Liver (tissue), 9 donors: ENCODE data around the gene DDR1. TPM values are rescaled to one million over a fixed set of nuclear protein-coding genes. Genes with fewer than 3 reads are reported as not detected.

Source experiments
- DNase-seq: peaks from one replicate; pipeline ENCODE4 v3.0.0-alpha.2; 2017; ENCODE audit warnings: low spot score
- H3K27ac ChIP-seq, 2 donors: one replicate each; pipeline ENCODE4 v1.7.0; 2013; ENCODE audit warnings: inconsistent platforms in 2 of 2, low read length in 2 of 2, control low read depth in 1 of 2, low read depth in 1 of 2, mild to moderate bottlenecking in 1 of 2
- H3K27me3 ChIP-seq, 4 donors: one replicate each; pipeline versions ENCODE4 v1.6.1 to v1.7.0; 2013; ENCODE audit warnings: low read length in 3 of 4, inconsistent platforms in 1 of 4, mild to moderate bottlenecking in 1 of 4, moderate library complexity in 1 of 4; ENCODE audit not compliant: control insufficient read depth in 4 of 4, insufficient read depth in 4 of 4
- H3K36me3 ChIP-seq, 4 donors: one replicate each; pipeline versions ENCODE4 v1.6.1 to v1.7.0; 2013; ENCODE audit warnings: low read length in 3 of 4, mild to moderate bottlenecking in 3 of 4, low read depth in 1 of 4, moderate library complexity in 1 of 4; ENCODE audit not compliant: control insufficient read depth in 4 of 4, insufficient read depth in 3 of 4
- H3K4me1 ChIP-seq, 4 donors: one replicate each; pipeline versions ENCODE4 v1.6.1 to v1.7.0; 2013; ENCODE audit warnings: low read length in 3 of 4, mild to moderate bottlenecking in 3 of 4, moderate library complexity in 1 of 4; ENCODE audit not compliant: control insufficient read depth in 4 of 4, insufficient read depth in 4 of 4
- H3K4me3 ChIP-seq, 3 donors: one replicate each; pipeline versions ENCODE4 v1.6.1 to v1.7.0; 2013; ENCODE audit warnings: low read length in 3 of 3, control low read depth in 1 of 3, low read depth in 1 of 3, mild to moderate bottlenecking in 1 of 3
- H3K9ac ChIP-seq, 2 donors: one replicate each; pipeline ENCODE4 v1.7.0; 2013; ENCODE audit warnings: low read length in 2 of 2, mild to moderate bottlenecking in 2 of 2, moderate library complexity in 2 of 2, control low read depth in 1 of 2, low read depth in 1 of 2
- H3K9me3 ChIP-seq, 4 donors: one replicate each; pipeline versions ENCODE4 v1.6.1 to v1.7.0; 2013; ENCODE audit warnings: low read length in 3 of 4; ENCODE audit not compliant: control insufficient read depth in 4 of 4
- EGR1 ChIP-seq, 2 donors: IDR thresholded peaks; 2 replicates each; pipeline ENCODE4 v1.6.1; 2016 to 2018; ENCODE audit warnings: antibody characterized with exemption in 2 of 2, low read depth in 2 of 2
- FOXA1 ChIP-seq: IDR thresholded peaks from 2 replicates; pipeline ENCODE4 v1.6.1; 2016; ENCODE audit warnings: antibody characterized with exemption
- FOXA2 ChIP-seq: IDR thresholded peaks from 2 replicates; pipeline ENCODE4 v1.6.1; 2016; ENCODE audit warnings: antibody characterized with exemption
- GABPA ChIP-seq, 2 donors: IDR thresholded peaks in 1 of 2; conservative IDR thresholded peaks in 1 of 2; 2 replicates each; pipeline ENCODE4 v1.6.1; 2016; ENCODE audit warnings: antibody characterized with exemption in 2 of 2, mild to moderate bottlenecking in 1 of 2, moderate library complexity in 1 of 2
- HNF4G ChIP-seq: IDR thresholded peaks from 2 replicates; pipeline ENCODE4 v1.6.1; 2016; ENCODE audit warnings: antibody characterized with exemption
- JUND ChIP-seq, 2 donors: IDR thresholded peaks; 2 replicates each; pipeline ENCODE4 v1.6.1; 2016; ENCODE audit warnings: antibody characterized with exemption in 2 of 2
- NR2F2 ChIP-seq: IDR thresholded peaks from 2 replicates; pipeline ENCODE4 v1.6.1; 2016; ENCODE audit warnings: antibody characterized with exemption
- RXRA ChIP-seq, 2 donors: IDR thresholded peaks; 2 replicates each; pipeline ENCODE4 v1.6.1; 2017 to 2018; ENCODE audit warnings: antibody characterized with exemption in 2 of 2, mild to moderate bottlenecking in 1 of 2
- SP1 ChIP-seq: IDR thresholded peaks from 2 replicates; pipeline ENCODE4 v1.6.1; 2018; ENCODE audit warnings: antibody characterized with exemption, mild to moderate bottlenecking
- TAF1 ChIP-seq: conservative IDR thresholded peaks from 2 replicates; pipeline ENCODE4 v1.6.1; 2016; ENCODE audit warnings: antibody characterized with exemption, mild to moderate bottlenecking
- YY1 ChIP-seq: IDR thresholded peaks from 2 replicates; pipeline ENCODE4 v1.6.1; 2016; ENCODE audit warnings: antibody characterized with exemption, mild to moderate bottlenecking
- WGBS: extraction: QIAGEN DNeasy Blood & Tissue Kit; methylation state at CpG from one replicate; pipeline ENCODE4 v1.1.7; 2013; 5-methylcytosine and 5-hydroxymethylcytosine counted together
- polyA plus RNA-seq, 2 donors: library from polyadenylated mRNA; stranded (reverse) in 1 of 2; unstranded in 1 of 2; fragments of 200-250 nt in 1 of 2; fragments of >200 nt in 1 of 2; fragmentation: Nextera tagmentation in 1 of 2; extraction: Ambion mirVana in 1 of 2; gene quantifications; one replicate each; pipeline versions ENCODE4 v1.2.1 to v1.2.3, GENCODE V29; 2013 to 2015
- total RNA-seq, 2 donors: library from RNA; depleted of rRNA; stranded (reverse); fragments of >200 nt; gene quantifications; one replicate each; pipeline ENCODE4 v1.2.3, GENCODE V29; 2014
- TF ChIP-seq, protein P1 (sequence below): fragments of 150-350 bp; IDR thresholded peaks from 2 replicates; pipeline ENCODE4 v1.5.1; 2017; ENCODE audit warnings: improper control_type of control experiment, low read depth, low read length; ENCODE audit not compliant: missing input control
- TF ChIP-seq, protein P2 (sequence below): IDR thresholded peaks from 2 replicates; pipeline ENCODE4 v1.6.1; 2016; ENCODE audit warnings: antibody characterized with exemption, mild to moderate bottlenecking
- TF ChIP-seq, protein P3 (sequence below): IDR thresholded peaks from 2 replicates; pipeline ENCODE4 v1.6.1; 2016; ENCODE audit warnings: antibody characterized with exemption
- donor health status: healthy.
- donor health status: healthy.
- donor health status: healthy.
- donor health status: healthy.
- donor health status: healthy.

The DDR1 gene
- total and polyA plus RNA-seq, 4 donors: 1.2 to 5.3 (median 4.4) TPM

DNA sequence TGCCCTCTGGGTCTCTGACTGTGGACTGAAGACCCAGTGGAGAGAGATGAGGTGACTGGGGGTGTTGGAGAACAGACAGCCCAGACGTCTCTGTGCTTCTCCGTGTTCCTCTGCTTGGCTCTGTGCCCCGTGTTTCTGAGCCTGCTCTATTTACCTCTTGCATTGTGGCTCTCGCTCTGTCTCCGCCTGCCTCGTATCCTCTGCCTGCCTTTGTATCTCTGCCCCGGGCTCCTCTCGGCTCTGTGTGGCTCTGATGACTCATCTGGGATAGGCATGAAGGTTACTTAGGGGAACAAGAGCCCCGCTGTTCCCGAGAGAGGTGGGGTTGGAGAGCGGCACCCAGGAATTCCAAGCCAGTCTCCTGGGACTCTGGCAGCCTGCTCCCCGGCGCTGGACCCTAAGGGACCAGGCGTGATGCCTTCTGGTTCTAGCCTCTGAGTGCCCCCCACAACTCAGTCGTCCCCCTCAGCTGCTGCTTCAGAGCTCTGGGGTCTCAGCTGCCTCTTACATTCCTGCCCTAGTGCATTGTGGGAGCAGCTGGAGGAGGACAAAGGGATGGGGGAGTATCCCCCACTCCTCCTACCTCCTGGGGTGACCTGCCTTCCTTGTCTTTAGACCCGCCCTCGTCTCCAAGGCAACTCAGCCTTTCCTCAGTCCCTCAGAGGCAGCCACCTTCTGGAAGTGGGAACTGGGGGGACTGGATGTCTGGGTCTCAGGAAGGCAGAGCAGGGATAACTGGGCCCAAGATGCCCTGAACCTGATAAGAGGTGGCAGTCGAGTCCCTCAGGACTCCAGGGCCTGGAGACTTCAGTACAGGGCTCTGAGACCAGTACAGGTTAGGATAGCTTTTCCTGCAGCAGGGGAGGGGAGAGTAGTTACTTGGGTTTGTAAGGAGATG lies 1.9 kb downstream of the DDR1 start:
- no peak for DNase-seq
- H3K4me1 ChIP-seq: peaks cover 5 to 17% (median 11%) of the 10 kb centered on the region in 4 donors
- H3K36me3 ChIP-seq: no peaks in the 10 kb centered on the region
- WGBS: 39% methylated on average over 18 of the region's 18 CpGs
- TF ChIP-seq, protein P1, sequence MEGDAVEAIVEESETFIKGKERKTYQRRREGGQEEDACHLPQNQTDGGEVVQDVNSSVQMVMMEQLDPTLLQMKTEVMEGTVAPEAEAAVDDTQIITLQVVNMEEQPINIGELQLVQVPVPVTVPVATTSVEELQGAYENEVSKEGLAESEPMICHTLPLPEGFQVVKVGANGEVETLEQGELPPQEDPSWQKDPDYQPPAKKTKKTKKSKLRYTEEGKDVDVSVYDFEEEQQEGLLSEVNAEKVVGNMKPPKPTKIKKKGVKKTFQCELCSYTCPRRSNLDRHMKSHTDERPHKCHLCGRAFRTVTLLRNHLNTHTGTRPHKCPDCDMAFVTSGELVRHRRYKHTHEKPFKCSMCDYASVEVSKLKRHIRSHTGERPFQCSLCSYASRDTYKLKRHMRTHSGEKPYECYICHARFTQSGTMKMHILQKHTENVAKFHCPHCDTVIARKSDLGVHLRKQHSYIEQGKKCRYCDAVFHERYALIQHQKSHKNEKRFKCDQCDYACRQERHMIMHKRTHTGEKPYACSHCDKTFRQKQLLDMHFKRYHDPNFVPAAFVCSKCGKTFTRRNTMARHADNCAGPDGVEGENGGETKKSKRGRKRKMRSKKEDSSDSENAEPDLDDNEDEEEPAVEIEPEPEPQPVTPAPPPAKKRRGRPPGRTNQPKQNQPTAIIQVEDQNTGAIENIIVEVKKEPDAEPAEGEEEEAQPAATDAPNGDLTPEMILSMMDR: no peak
- TF ChIP-seq YY1 (no peak), JUND (IDR thresholded peaks at IDR 0.05) (peak in 1 of 2 donors; percentile 76)
- no peak overlapping the region for H3K9ac ChIP-seq
- H3K27me3 ChIP-seq: no peaks in the 10 kb centered on the region
- no peaks in the 10 kb centered on the region for H3K9me3 ChIP-seq
- H3K27ac ChIP-seq: no peak overlapping the region
- H3K4me3 ChIP-seq: no peak overlapping the region

DNA sequence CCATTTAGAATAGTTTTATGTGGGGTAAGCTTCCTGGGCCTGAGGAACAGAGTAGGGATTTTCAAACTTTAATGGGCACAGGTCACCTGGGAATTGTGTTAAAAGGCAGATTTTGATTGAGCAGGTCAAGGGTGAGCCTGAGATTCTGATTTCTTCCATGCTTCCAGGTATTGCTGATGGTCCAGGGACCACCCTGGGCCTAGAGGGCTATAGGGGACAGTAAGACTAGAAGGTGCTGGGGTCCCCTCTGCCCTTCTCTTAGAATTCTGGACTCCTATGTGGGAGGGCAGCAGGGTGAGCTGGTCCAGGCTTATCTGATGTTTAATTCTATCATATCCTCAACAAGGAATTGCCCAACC lies 2.6 kb downstream of the DDR1 start:
- H3K4me3 ChIP-seq: no peak overlapping the region
- H3K4me1 ChIP-seq: peaks cover 5 to 17% (median 11%) of the 10 kb centered on the region in 4 donors

DNA sequence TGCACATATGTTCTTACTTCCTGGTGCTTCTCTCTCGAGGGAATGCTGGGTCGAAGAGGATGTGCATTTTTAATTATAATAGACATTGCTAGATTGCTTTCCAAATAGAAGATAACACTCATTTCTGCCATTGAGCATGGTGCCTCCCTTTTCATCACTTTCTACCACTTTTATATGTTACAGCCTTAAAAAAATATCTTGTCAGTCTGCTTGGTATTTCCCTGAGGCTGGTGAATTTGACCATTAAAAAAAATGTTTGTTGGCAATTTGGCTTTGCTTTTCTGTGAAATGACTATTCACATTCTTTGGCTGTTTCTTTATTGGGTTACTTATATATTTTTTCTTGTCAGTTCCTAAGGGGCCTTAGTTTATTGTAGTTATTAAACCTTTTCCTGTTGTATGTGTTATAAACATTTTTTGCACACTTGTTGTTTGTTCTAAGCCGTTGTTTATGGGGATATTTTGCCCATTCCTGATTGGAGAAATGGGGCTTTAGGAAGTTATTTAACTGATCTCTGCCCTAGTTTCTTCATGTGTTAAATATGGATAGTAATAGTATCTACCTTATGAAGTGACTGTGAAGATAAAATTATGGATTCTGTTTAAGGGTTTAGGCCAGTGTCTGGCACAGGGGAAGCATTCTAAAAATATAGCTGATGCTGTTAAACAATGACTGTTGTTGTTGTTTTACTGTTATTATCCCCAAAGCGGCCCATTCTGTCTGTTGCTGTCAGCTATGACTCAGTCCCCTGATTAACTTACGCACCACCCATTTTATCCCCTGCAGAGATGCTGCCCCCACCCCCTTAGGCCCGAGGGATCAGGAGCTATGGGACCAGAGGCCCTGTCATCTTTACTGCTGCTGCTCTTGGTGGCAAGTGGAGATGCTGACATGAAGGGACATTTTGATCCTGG lies 3.8 kb downstream of the DDR1 start:
- no peaks in the 10 kb centered on the region for H3K27me3 ChIP-seq
- H3K27ac ChIP-seq: no peak overlapping the region
- 78% methylated on average over 6 of the region's 6 CpGs for WGBS
- TF ChIP-seq NR2F2: no peak
- TF ChIP-seq, protein P2, sequence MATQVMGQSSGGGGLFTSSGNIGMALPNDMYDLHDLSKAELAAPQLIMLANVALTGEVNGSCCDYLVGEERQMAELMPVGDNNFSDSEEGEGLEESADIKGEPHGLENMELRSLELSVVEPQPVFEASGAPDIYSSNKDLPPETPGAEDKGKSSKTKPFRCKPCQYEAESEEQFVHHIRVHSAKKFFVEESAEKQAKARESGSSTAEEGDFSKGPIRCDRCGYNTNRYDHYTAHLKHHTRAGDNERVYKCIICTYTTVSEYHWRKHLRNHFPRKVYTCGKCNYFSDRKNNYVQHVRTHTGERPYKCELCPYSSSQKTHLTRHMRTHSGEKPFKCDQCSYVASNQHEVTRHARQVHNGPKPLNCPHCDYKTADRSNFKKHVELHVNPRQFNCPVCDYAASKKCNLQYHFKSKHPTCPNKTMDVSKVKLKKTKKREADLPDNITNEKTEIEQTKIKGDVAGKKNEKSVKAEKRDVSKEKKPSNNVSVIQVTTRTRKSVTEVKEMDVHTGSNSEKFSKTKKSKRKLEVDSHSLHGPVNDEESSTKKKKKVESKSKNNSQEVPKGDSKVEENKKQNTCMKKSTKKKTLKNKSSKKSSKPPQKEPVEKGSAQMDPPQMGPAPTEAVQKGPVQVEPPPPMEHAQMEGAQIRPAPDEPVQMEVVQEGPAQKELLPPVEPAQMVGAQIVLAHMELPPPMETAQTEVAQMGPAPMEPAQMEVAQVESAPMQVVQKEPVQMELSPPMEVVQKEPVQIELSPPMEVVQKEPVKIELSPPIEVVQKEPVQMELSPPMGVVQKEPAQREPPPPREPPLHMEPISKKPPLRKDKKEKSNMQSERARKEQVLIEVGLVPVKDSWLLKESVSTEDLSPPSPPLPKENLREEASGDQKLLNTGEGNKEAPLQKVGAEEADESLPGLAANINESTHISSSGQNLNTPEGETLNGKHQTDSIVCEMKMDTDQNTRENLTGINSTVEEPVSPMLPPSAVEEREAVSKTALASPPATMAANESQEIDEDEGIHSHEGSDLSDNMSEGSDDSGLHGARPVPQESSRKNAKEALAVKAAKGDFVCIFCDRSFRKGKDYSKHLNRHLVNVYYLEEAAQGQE: no peak
- TF ChIP-seq RXRA (IDR thresholded peaks at IDR 0.05): no peak
- TF ChIP-seq GABPA (IDR thresholded peaks at IDR 0.05 in 1 of 2, conservative IDR thresholded peaks at IDR 0.05 in 1 of 2): no peak
- no peak for TF ChIP-seq EGR1 (IDR thresholded peaks at IDR 0.05; ENCODE audit: low read depth in 2 of 2)
- TF ChIP-seq SP1: no peak
- TF ChIP-seq, protein P3, sequence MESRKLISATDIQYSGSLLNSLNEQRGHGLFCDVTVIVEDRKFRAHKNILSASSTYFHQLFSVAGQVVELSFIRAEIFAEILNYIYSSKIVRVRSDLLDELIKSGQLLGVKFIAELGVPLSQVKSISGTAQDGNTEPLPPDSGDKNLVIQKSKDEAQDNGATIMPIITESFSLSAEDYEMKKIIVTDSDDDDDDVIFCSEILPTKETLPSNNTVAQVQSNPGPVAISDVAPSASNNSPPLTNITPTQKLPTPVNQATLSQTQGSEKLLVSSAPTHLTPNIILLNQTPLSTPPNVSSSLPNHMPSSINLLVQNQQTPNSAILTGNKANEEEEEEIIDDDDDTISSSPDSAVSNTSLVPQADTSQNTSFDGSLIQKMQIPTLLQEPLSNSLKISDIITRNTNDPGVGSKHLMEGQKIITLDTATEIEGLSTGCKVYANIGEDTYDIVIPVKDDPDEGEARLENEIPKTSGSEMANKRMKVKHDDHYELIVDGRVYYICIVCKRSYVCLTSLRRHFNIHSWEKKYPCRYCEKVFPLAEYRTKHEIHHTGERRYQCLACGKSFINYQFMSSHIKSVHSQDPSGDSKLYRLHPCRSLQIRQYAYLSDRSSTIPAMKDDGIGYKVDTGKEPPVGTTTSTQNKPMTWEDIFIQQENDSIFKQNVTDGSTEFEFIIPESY: no peak
- TF ChIP-seq FOXA2: no peak
- TF ChIP-seq JUND (IDR thresholded peaks at IDR 0.05): no peak
- no peak for TF ChIP-seq FOXA1
- TF ChIP-seq HNF4G: no peak
- H3K4me3 ChIP-seq: no peak overlapping the region
- H3K36me3 ChIP-seq: no peaks in the 10 kb centered on the region
- H3K9me3 ChIP-seq: no peaks in the 10 kb centered on the region
- H3K9ac ChIP-seq: no peak overlapping the region
- DNase-seq: no peak
- peaks cover 5 to 17% (median 11%) of the 10 kb centered on the region in 4 donors for H3K4me1 ChIP-seq

More for the DNA sequence above, 2.6 kb downstream of the DDR1 start:
- TF ChIP-seq TAF1: no peak
- DNase-seq: no peak
- H3K36me3 ChIP-seq: no peaks in the 10 kb centered on the region
- no peak overlapping the region for H3K9ac ChIP-seq
- no peak overlapping the region for H3K27ac ChIP-seq
- H3K9me3 ChIP-seq: no peaks in the 10 kb centered on the region
- no peaks in the 10 kb centered on the region for H3K27me3 ChIP-seq
